Effector CD4-positive, alpha-beta T cell (primary cell): Measurements from ENCODE around the gene CABCOCO1.
"Not testable (repeated sequence)": the region's sequence is repeated elsewhere in the genome, so short reads cannot be mapped to it uniquely, and the experiment has no call there.

Experiments
- DNase-seq: peaks from one replicate; pipeline ENCODE4 v3.0.0-alpha.2; 2020

Gene CABCOCO1

DNA sequence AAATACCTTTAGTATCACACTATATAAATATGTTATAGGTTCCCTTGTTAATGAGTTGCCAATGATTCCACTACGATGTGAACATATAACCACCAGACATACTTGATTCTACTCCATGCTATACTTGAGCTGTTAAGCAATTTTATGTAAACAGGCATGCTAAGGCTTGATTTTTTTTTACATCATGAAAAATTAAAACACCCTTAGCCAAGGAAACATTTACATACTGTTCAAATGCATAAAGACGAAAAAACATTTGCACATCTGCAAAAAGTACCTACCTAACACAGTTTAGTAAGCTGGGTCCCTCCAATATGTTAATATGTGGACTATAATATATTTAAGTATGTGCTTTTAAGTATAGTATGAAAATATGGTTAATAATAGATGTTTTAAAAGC is 9.0 kb upstream of the CABCOCO1 start:
- DNase-seq, result no peak

- DNase-seq, result no peak
Measured at GRCh38 chr10:61655335-61655851, 7.3 kb upstream of the CABCOCO1 start.

DNA sequence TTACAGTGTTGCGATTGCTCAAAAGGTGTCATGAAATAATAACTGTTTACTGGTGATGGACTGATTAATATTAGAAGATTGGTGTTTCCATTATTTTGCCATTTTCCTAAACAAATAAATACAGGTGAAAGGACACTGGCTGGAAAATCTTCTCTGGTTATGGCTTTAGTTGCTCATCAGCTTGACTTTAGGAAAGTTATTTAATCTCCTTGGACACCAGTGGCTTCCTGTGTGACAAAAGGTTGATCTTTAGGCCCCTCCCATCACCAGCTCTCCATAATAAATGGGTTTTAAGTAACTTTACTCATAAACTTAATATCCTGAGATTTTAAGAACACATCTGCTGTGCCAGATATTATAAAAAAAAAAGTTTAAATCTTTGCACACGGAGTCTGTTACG is 737 bp downstream of the CABCOCO1 start:
- DNase-seq, result no peak

DNA sequence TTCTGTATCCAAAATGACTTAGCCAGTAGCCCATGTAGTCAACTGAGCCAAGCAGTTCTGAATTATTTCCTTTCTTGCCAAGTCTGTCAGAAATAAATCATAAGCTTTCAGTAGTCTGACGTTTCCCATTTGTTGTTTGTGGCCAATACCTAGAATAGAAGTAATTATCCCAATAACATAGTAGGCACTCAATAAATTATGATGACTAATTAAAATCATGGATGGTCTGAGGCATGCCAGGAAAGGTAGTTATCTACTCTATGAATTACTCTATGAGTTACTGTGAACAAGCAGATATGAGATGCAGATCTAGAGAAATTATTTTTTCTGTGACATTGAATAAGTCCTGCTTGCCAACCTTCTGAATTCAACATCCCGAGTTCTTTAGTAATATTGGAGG is 2.3 kb downstream of the CABCOCO1 start:
- DNase-seq, result no peak

DNA sequence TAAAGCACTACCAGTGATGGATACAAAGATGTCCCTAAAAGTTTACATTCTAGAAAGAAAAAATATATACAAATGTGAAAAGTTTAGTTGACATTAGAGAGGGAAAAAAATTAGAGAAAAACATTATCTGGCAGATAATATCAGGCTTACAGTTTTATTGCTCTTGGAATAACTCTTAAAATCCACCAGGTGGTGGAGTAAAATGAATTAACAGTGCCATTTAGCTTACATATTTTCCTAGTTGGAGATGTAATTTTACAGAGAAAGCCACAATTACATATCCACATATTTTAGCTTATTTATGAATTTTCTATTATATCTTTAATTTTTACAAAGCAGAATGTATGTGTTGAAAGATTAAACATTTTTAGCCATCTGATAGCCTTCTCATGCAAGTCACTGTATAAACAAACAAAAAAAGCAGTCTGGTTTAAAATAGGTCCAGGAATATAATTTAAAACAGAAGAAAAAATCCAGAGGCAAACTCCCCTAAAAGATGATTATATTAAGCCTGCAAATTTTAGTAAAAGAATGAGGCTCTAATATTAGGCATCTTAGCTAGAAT is 6.5 kb downstream of the CABCOCO1 start:
- no peak for DNase-seq

DNA sequence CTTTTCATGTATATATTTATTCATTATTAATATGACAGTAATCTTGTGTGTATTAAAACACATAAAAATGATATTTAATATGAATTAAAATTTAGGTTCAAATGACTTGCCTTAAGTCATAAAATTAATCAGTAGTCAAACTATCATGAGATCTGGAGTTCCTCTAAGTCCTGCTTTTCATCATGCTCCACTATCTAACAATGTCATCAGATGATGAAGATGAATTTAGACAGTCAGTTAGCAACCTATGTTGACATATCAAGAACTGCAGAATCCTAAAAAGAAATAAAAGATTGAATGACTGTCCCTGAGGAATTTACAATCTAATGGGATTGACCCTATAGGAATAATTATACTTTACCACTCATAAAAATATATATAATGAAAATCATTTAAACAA is 7.1 kb downstream of the CABCOCO1 start:
- DNase-seq, result no peak

GRCh38 chr10:61673360-61673759 is 10.6 kb downstream of the CABCOCO1 start:
- DNase-seq, result no peak

- no peak for DNase-seq
Measured at GRCh38 chr10:61682323-61682722, 19.6 kb downstream of the CABCOCO1 start.

DNA sequence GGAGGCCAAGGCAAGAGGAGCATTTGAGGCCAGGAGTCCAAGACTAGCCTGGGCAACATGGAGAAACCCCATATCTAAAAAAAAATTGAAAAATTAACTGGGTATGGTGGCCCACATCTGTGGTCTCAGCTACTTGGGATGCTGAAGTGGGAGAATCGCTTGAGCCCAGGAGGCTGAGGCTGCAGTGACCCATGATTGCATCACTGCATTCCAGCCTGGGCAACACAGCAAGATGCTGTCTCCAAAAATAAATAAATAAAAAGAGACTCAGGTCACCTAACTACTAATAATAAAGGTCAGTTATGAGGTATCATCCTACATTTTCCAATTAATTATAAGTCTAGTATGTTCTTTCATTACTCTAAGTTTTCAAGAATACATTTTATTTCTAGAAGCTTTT is 20.6 kb downstream of the CABCOCO1 start:
- DNase-seq, result no peak

DNA sequence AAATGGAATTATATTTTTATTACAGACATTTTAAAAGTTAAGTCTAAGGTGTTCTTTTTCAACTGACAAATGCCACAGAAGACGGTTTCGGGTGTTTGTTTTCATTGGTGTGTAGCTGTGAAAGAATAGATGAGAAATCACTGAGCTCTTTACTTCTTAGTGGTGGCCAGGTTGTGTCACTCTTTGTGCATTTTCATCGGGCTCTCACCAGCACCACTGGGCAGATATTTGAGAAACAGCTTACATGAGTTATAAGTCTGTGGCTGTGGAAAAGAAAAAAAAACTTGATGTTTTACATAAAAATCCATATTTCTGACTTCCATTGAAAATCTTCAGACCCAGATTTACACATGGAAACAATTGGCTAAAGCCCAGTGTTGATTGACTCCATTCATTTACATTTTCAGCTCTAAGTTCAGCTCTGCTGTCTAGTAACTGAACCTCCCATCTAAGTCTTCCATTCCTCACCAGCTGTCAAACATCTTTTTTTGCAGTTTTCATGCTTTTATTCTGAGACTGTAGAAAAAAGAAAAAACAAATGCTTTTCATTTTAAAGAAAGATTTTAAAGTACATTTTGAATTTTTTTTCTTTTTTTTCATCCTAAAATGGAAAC is 22.3 kb downstream of the CABCOCO1 start:
- no peak for DNase-seq

DNA sequence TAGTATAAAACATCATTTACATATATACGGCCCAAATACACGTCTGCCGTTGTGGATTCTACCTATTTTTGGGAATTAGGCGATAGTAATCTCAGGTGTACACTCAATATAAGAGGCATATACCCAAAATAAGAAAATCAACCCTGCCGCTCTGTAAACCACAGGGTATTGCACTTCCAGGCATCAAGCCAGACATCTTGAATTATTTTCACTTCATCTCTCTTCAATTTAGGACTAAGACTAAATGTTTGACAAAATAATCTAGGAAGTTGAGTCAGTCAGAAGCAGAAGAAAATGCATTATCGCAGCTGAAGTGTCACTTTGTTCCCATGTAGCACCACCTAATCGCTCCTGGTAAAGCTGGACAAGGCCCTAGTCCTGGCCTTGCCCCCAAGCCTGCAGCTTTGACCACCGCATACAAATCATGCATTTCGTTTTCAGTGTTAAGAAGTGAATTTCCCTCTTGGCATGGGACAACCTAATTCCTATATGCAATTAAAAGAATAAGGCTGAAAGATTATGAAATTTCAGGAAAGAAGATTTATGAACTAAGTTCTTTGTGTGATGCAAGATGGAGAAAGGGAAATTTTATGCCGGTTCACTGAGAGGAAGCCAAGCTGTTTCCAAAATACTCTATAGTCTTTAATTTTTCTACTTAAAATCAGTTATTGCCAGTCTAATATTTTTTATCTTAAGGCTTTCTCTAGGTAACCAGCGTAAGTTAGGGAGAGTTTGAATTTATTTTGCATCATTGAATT is 26.0 kb downstream of the CABCOCO1 start:
- no peak for DNase-seq

DNA sequence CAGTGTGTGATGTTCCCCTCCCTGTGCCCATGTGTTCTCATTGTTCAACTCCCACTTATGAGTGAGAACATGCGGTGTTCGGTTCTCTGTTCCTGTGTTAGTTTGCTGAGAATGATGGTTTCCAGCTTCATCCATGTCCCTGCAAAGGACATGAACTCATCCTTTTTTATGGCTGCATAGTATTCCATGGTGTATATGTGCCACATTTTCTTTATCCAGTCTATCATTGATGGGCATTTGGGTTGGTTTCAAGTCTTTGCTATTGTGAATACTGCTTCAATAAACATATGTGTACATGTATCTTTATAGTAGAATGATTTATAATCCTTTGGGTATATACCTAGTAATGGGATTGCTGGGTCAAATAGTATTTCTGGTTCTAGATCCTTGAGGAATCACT is 28.9 kb downstream of the CABCOCO1 start:
- not testable (repeated sequence) for DNase-seq

DNA sequence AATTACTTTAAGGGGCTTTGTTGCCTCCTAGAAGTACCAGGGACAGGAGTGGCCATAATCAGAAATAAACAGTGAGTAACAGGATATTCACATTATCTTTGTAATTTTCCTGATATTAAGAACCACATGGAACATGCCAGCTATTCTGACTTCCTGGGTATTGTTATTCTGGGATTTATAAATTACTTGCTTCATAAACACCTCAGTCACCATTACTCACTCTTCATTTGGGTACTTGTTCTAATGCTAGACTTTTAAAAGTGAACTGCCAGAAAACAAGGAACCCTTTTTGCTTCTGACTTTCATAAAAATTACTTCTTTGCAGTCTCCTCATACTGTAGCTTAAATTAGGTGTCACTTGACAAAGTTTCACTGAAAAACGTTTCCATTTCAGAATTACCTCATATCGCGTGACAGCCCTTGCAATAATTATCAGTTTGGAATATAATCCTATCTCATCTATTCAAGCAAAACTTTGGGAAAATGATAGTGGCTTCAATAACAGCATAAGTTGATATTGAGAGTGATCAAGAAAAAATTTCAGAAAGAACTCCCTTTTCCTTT is 29.8 kb downstream of the CABCOCO1 start:
- no peak for DNase-seq

- no peak for DNase-seq
Measured at GRCh38 chr10:61698968-61699655, 36.4 kb downstream of the CABCOCO1 start.

DNA sequence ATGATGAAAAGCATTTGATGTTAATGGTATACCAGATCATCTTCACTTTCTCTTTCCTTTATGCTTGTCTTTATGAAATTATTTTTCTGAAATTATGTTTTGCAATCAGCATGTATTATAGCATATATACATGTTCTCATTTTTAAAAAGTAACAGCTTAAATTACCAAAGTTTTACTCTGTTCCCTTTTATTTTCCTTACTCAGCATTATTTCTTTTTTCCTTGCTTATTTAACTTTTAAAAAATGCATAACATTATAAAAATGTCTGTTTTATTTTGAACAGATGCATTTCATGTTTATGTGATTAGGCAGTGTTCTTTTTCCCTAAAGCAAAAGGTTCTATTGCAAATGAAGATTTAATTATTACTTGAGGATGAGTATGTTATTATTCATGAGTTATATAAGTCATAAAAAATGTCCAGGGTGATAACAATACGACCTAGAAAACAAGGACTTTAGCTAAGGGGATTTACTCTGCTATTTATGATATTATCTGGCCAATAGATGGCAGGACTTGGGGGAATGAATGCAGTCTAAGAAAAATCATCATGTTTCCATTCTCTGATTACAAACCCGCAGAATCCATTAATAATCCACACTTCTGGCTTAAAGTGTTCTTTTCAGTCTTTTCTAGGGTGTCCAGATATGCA is 38.5 kb downstream of the CABCOCO1 start:
- no peak for DNase-seq

- DNase-seq, result no peak
Measured at GRCh38 chr10:61701706-61702105, 39.0 kb downstream of the CABCOCO1 start.

- no peak for DNase-seq
Measured at GRCh38 chr10:61702584-61702983, 39.9 kb downstream of the CABCOCO1 start.

- no peak for DNase-seq
Measured at GRCh38 chr10:61705022-61705613, 42.4 kb downstream of the CABCOCO1 start.

GRCh38 chr10:61708846-61709245 is 46.1 kb downstream of the CABCOCO1 start:
- DNase-seq, result no peak

DNA sequence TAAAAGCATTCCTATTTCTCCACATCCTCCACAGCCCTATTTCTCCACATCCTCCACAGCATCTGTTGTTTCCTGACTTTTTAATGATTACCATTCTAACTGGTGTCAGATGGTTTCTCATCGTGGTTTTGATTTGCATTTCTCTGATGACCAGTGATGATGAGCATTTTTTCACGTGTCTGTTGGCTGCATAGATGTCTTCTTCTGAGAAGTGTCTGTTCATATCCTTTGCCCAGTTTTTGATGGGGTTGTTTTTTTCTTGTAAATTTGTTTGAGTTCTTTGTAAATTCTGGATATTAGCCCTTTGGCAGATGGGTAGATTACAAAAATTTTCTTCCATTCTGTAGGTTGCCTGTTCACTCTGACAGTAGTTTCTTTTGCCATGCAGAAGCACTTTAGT is 49.4 kb downstream of the CABCOCO1 start:
- not testable (repeated sequence) for DNase-seq

DNA sequence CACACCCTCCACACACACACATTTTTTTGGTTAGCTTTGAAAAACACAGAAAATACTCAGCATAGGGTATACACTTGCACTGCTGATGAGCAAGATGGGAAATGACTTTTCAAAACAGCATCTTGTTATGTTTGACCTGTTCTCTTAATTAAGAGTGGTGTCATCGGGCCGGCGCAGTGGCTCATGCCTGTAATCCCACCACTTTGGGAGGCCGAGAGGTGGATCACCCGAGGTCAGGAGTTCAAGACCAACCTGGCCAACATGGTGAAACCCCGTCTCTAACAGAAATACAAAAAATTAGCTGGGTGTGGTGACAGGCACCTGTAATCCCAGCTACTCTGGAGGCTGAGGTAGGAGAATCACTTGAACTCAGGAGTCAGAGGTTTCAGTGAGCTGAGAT is 56.7 kb downstream of the CABCOCO1 start:
- not testable (repeated sequence) for DNase-seq

DNA sequence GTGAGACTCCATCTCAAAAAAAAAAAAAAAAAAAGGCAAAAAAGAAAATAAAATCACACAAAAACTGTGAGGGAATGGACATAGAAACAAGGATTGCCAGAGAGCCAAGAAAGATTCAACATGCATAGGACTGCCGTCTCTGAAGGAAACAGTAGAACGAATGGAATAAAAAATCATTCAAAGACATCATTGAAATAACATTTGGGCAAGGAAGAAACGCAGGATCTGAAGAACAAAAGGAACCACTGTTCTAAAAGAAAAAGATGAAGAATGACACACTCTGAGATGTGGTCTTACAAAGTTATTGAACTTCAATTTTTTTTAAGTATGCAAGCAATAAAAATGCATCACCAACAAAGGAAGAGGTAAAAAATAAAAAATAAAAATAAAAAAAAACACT is 57.2 kb downstream of the CABCOCO1 start:
- no peak for DNase-seq
